D721Med (cell line): Measurements from ENCODE around the gene UGCG.

Experiments
- DNase-seq: peaks from one replicate; pipeline ENCODE4 v3.0.0; 2011; ENCODE audit warnings: low spot score; ENCODE audit not compliant: insufficient read length
- FAIRE-seq: peaks from 2 replicates; lab custom pipeline; 2011; peaks lifted over from hg19 to GRCh38; lab: Jason Lieb, UNC
- TF ChIP-seq, protein P1 (sequence below): IDR thresholded peaks from 2 replicates; pipeline ENCODE4 v1.5.1; 2012; ENCODE audit warnings: mild to moderate bottlenecking, control low read depth; ENCODE audit not compliant: insufficient read depth; ENCODE audit errors: missing control alignments

UGCG gene

DNA sequence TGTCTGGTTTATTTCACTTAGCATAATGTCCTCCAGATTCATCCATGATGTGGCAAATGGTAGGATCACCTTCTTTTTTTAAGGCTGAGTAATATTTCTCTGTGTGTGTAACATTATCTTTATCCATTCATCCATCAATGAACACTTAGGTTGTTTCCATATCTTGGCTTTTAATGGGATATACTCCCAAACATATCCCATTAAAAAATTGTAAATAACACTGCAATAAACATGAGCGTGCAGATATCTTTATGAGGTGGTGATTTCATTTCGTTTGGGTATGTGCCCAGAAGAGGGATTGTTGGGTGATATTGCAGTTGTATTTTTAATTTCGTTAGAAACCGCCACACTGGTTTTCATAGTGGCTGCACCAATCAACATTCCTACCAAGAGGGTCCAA lies 36.2 kb upstream of the UGCG start:
- FAIRE-seq: peak; percentile 21
- TF ChIP-seq, protein P1, sequence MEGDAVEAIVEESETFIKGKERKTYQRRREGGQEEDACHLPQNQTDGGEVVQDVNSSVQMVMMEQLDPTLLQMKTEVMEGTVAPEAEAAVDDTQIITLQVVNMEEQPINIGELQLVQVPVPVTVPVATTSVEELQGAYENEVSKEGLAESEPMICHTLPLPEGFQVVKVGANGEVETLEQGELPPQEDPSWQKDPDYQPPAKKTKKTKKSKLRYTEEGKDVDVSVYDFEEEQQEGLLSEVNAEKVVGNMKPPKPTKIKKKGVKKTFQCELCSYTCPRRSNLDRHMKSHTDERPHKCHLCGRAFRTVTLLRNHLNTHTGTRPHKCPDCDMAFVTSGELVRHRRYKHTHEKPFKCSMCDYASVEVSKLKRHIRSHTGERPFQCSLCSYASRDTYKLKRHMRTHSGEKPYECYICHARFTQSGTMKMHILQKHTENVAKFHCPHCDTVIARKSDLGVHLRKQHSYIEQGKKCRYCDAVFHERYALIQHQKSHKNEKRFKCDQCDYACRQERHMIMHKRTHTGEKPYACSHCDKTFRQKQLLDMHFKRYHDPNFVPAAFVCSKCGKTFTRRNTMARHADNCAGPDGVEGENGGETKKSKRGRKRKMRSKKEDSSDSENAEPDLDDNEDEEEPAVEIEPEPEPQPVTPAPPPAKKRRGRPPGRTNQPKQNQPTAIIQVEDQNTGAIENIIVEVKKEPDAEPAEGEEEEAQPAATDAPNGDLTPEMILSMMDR: no peak

DNA sequence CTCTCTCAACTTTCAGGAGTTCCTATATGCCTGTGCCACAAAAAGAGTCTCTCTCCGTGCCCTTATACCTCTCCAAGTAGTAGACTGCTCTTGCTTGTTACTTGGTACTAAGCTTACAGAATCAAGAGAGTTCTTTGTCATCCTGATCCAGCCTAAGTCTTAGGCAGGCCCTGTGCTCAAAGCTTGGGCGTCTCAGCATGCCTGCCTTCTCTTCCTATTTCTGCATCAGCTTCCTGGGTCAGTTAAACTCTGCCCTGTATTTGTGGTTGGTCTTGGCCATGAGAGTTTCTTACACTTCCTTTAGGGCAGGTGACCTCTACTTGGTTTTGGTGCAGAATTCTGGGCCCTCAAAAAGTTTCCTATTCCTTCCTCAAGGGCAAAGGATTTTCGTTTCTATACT lies 33.0 kb upstream of the UGCG start:
- DNase-seq (no peak), FAIRE-seq (no peak)
- TF ChIP-seq, protein P1: no peak

More for the DNA sequence above, 36.2 kb upstream of the UGCG start:
- no peak for DNase-seq

DNA sequence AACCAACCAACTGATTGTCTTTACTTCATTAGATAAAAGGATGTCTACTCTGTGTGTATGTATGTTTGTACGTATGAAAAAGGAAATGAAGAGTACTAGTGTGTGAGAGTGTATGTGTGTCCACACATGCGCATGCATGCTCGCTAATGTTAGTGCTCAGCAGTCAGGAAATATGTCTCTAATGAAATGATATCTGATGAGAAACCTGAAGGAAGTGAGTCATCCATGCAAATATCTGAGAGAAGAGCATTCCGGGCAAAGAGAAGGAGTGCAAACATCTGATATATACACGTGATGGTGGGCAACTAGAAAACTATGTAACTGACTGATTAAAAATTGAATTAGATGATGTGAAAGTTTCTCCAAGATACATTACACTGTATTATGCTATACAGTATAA lies 29.6 kb upstream of the UGCG start:
- FAIRE-seq: no peak
- DNase-seq: no peak
- TF ChIP-seq, protein P1: no peak

DNA sequence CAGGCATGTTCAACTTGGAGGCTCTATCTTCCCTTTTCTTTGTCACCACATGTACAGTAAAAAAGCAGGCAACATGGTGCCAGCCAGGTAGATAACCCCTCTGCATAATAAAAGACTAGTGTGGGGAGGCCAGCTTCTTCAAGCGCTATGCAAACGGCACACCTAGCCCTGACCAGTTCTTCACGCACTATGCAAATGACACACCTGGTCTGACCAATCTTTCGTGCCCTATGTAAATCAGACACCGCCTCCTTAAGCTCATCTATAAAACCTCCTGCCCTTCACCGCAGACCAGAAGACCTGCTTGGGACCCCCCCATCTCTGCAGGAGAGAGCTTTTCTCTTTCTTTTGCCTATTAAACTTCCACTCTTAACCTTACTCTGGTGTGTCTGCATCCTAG lies 28.1 kb upstream of the UGCG start:
- FAIRE-seq: no peak
- TF ChIP-seq, protein P1: no peak
- DNase-seq: no peak

DNA sequence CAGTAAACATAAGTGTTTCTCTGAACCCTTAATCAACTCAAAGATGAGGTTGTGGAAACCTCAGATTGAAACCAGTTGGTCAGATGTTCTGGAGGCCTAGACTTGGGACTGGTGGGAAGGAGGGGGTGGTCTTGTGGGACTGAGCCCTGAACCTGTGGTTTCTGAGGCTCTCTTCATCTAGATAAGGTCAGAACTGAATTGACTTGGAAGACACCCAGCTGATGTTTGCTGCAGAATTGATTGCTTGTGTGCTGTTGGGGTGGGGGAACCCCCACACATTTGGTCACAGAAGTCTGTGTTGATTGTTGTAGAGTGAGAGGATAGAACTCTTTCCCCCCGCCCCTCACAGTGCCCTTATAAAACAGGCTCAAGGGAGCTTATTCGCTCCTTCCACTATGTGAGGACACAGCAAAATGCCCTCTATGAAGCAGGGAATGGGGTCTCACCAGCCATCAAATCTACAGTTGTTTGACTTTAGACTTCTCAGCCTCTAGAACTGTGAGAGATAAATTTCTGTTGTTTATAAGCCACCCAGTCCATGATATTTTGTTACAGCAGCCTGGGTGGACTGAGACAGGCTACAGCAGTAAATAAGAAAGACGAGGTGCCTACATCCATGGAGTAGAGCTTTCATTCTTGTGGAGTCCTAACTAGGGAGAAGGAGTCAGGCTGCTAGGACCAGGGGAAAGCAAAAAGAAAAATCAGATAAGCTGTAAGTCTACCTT lies 25.7 kb upstream of the UGCG start:
- TF ChIP-seq, protein P1: no peak
- DNase-seq: no peak
- FAIRE-seq: no peak

DNA sequence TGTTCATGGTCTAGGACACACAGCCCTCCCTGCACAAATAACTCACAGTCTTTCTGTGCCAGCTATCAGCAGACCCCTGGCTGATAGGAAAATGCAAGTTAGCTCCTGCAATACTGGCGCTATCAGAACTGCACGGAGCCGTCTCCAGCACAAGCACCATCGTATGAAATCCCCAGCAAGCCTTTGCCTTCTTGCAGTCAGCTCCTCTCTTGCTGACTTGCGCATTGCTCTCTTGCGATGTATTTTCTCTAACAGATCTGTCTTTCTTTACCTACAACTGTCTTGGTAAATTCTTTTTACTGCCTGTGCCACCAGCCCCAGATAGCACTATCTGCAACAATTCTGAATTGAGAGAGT lies 25.1 kb upstream of the UGCG start:
- TF ChIP-seq, protein P1: no peak
- DNase-seq (no peak), FAIRE-seq (no peak)

DNA sequence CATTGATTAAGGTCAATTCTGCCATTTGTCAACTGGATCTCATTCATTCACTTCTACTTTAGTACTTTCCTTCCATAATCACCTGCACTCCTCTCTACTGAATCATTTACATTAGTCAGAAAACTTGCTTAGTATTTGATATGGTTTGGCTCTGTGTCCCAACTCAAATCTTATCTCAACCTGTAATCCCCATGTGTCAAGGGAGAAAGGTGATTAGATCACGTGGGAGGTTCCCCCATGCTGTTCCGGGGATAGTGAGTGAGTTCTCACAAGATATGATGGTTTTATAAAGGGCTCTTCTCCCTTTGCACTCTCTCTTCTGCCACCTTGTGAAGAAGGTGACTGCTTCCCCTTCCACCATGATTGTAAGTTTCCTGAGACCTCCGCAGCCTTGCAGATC lies 23.7 kb upstream of the UGCG start:
- TF ChIP-seq, protein P1: no peak
- FAIRE-seq (no peak), DNase-seq (no peak)
